GM19035 (cell line): Measurements from ENCODE around the gene SIGLEC11.
"Not testable (repeated sequence)": the region's sequence is repeated elsewhere in the genome, so short reads cannot be mapped to it uniquely, and the experiment has no call there.

Experiments
- ATAC-seq: cut with Tn5 transposase; IDR thresholded peaks from one replicate; pipeline ENCODE4 v1.9.1; 2021; ENCODE audit not compliant: unreplicated experiment

Gene SIGLEC11

GRCh38 chr19:49983645-49984229 is 22.8 kb upstream of the SIGLEC11 start:
- ATAC-seq, result no peak

- no peak for ATAC-seq
Observed at GRCh38 chr19:49981603-49982593, 20.9 kb upstream of the SIGLEC11 start.

- ATAC-seq, result no peak
Observed at GRCh38 chr19:49978324-49978723, 17.4 kb upstream of the SIGLEC11 start.

GRCh38 chr19:49977881-49978280 is 16.9 kb upstream of the SIGLEC11 start:
- ATAC-seq, result no peak

- ATAC-seq, result no peak
Observed at GRCh38 chr19:49977076-49977475, 16.1 kb upstream of the SIGLEC11 start.

GRCh38 chr19:49976496-49976895 is 15.5 kb upstream of the SIGLEC11 start:
- ATAC-seq, result no peak

- ATAC-seq, result no peak
Observed at GRCh38 chr19:49975051-49975450, 14.1 kb upstream of the SIGLEC11 start.

- no peak for ATAC-seq
Observed at GRCh38 chr19:49973987-49974386, 13.0 kb upstream of the SIGLEC11 start.

GRCh38 chr19:49972841-49973240 is 11.9 kb upstream of the SIGLEC11 start:
- ATAC-seq, result no peak

GRCh38 chr19:49971991-49972411 is 11.0 kb upstream of the SIGLEC11 start:
- ATAC-seq, result no peak

- not testable (repeated sequence) for ATAC-seq
Observed at GRCh38 chr19:49969355-49969754, 8.4 kb upstream of the SIGLEC11 start.

- ATAC-seq, result no peak
Observed at GRCh38 chr19:49968279-49968922, 7.4 kb upstream of the SIGLEC11 start.

GRCh38 chr19:49959892-49960291 is 1.1 kb downstream of the SIGLEC11 start:
- not testable (repeated sequence) for ATAC-seq

GRCh38 chr19:49958596-49958995 is 2.4 kb downstream of the SIGLEC11 start:
- ATAC-seq, result not testable (repeated sequence)

GRCh38 chr19:49958144-49958543 is 2.8 kb downstream of the SIGLEC11 start:
- ATAC-seq, result not testable (repeated sequence)

- ATAC-seq, result no peak
Observed at GRCh38 chr19:49957262-49957915, 3.6 kb downstream of the SIGLEC11 start.

- no peak for ATAC-seq
Observed at GRCh38 chr19:49956115-49956495, 4.9 kb downstream of the SIGLEC11 start.

- no peak for ATAC-seq
Observed at GRCh38 chr19:49954933-49955332, 6.0 kb downstream of the SIGLEC11 start.

- ATAC-seq, result no peak
Observed at GRCh38 chr19:49954092-49954829, 6.7 kb downstream of the SIGLEC11 start.

- no peak for ATAC-seq
Observed at GRCh38 chr19:49953416-49953815, 7.6 kb downstream of the SIGLEC11 start.
